ENCODE data around the gene ZNF428. TPM values are rescaled to one million over a fixed set of nuclear protein-coding genes. Genes with fewer than 3 reads are reported as not detected.
"Not testable (repeated sequence)": the region's sequence is repeated elsewhere in the genome, so short reads cannot be mapped to it uniquely, and the experiment has no call there.

ZNF428 gene
- total RNA-seq, 1 donor from 2014 or later = 114 TPM

GRCh38 chr19:43589277-43589676 is 30.2 kb downstream of the ZNF428 start:
- H3K4me3 Mint-ChIP-seq = no peak overlapping the region
- no peak overlapping the region for H3K27ac Mint-ChIP-seq (ENCODE audit: unreplicated experiment)
- TF ChIP-seq, protein P1, sequence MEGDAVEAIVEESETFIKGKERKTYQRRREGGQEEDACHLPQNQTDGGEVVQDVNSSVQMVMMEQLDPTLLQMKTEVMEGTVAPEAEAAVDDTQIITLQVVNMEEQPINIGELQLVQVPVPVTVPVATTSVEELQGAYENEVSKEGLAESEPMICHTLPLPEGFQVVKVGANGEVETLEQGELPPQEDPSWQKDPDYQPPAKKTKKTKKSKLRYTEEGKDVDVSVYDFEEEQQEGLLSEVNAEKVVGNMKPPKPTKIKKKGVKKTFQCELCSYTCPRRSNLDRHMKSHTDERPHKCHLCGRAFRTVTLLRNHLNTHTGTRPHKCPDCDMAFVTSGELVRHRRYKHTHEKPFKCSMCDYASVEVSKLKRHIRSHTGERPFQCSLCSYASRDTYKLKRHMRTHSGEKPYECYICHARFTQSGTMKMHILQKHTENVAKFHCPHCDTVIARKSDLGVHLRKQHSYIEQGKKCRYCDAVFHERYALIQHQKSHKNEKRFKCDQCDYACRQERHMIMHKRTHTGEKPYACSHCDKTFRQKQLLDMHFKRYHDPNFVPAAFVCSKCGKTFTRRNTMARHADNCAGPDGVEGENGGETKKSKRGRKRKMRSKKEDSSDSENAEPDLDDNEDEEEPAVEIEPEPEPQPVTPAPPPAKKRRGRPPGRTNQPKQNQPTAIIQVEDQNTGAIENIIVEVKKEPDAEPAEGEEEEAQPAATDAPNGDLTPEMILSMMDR (conservative IDR thresholded peaks at IDR 0.05) = no peak
- no peak for DNase-seq (ENCODE audit: low read depth, low spot score)
- no peaks in the 10 kb centered on the region for H3K9me3 Mint-ChIP-seq
- no peaks in the 10 kb centered on the region for H3K27me3 Mint-ChIP-seq (ENCODE audit: low read depth)
- peaks cover 10% of the 10 kb centered on the region for H3K36me3 Mint-ChIP-seq (ENCODE audit: low read depth)
- peaks cover 12% of the 10 kb centered on the region for H3K4me1 Mint-ChIP-seq

- H3K9me3 Mint-ChIP-seq; H3K27me3 Mint-ChIP-seq (ENCODE audit: low read depth); H3K36me3 Mint-ChIP-seq (ENCODE audit: low read depth): not testable (repeated sequence)
These were observed 32.4 kb downstream of the ZNF428 start for GRCh38 chr19:43587029-43587428.

DNA sequence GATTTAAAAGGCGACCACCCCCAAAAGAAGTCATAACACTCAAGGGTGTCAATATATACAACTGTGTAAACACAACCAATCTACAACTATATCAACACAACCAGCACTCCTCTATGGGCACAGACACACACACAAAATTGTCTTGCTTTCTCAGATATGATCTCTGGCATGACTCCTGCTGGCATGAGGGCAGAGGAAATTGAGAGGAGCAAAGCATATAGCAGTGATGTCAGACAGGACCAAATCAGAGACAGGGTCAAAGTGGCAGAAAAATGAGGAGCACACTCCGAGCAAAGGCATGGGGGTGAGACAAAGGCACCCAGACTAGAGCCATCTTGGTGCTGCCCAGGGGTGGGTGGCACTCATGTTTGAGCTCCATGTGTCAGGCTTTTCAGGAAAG is 33.1 kb downstream of the ZNF428 start:
- H3K9me3 Mint-ChIP-seq = no peaks in the 10 kb centered on the region
- H3K4me3 Mint-ChIP-seq = no peak overlapping the region
- H3K36me3 Mint-ChIP-seq (ENCODE audit: low read depth) = peaks cover 8% of the 10 kb centered on the region
- TF ChIP-seq, protein P1 (conservative IDR thresholded peaks at IDR 0.05) = no peak
- H3K27me3 Mint-ChIP-seq (ENCODE audit: low read depth) = no peaks in the 10 kb centered on the region
- no peak overlapping the region for H3K27ac Mint-ChIP-seq (ENCODE audit: unreplicated experiment)
- no peak for DNase-seq (ENCODE audit: low read depth, low spot score)
- H3K4me1 Mint-ChIP-seq = peaks cover 18% of the 10 kb centered on the region

More at GRCh38 chr19:43587029-43587428, 32.4 kb downstream of the ZNF428 start:
- DNase-seq (ENCODE audit: low read depth, low spot score); H3K4me3 Mint-ChIP-seq; H3K27ac Mint-ChIP-seq (ENCODE audit: unreplicated experiment): not testable (repeated sequence)
- H3K4me1 Mint-ChIP-seq = peaks cover 11% of the 10 kb centered on the region

- TF ChIP-seq, protein P1 (conservative IDR thresholded peaks at IDR 0.05) = no peak
- H3K36me3 Mint-ChIP-seq (ENCODE audit: low read depth) = peaks cover 8% of the 10 kb centered on the region
These were observed 34.9 kb downstream of the ZNF428 start for GRCh38 chr19:43584484-43584883.

GRCh38 chr19:43582495-43582894 is 36.9 kb downstream of the ZNF428 start:
- Mint-ChIP-seq H3K4me1 (peaks cover 40% of the 10 kb centered on the region), H3K27ac (ENCODE audit: unreplicated experiment) (no peak overlapping the region), H3K36me3 (ENCODE audit: low read depth) (peaks cover 5% of the 10 kb centered on the region), H3K27me3 (ENCODE audit: low read depth) (no peaks in the 10 kb centered on the region), H3K9me3 (no peaks in the 10 kb centered on the region), H3K4me3 (peak overlapping the region; percentile 74)
- no peak for DNase-seq (ENCODE audit: low read depth, low spot score)
- TF ChIP-seq, protein P1 (conservative IDR thresholded peaks at IDR 0.05) = no peak

More at GRCh38 chr19:43584484-43584883, 34.9 kb downstream of the ZNF428 start:
- Mint-ChIP-seq H3K27me3 (ENCODE audit: low read depth) (no peaks in the 10 kb centered on the region), H3K27ac (ENCODE audit: unreplicated experiment) (peak overlapping the region; percentile 91), H3K4me1 (peaks cover 32% of the 10 kb centered on the region), H3K4me3 (peak overlapping the region; percentile 25), H3K9me3 (no peaks in the 10 kb centered on the region)
- no peak for DNase-seq (ENCODE audit: low read depth, low spot score)

DNA sequence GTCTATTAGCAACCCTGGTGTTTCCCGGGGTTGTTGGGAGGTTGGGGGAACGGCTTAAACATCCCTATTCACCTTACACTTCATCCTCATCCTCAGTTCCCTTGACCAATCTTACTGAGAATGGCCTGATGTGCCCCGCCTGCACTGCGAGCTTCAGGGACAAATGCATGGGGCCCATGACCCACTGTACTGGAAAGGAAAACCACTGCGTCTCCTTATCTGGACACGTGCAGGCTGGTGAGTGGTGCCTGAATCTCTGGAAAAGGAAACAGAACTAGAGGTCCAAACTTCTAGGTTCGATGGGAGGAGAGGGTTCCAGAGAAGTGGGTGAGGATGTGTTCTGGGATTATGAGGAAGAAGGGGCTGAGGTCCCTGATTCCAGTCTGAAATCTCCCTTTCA is 38.0 kb downstream of the ZNF428 start:
- no peak for DNase-seq (ENCODE audit: low read depth, low spot score)
- H3K4me1 Mint-ChIP-seq = peaks cover 49% of the 10 kb centered on the region
- TF ChIP-seq, protein P1 (conservative IDR thresholded peaks at IDR 0.05) = no peak
- H3K27me3 Mint-ChIP-seq (ENCODE audit: low read depth) = no peaks in the 10 kb centered on the region
- H3K36me3 Mint-ChIP-seq (ENCODE audit: low read depth) = peaks cover 3% of the 10 kb centered on the region
- H3K9me3 Mint-ChIP-seq = no peaks in the 10 kb centered on the region
- H3K27ac Mint-ChIP-seq (ENCODE audit: unreplicated experiment) = peak overlapping the region; percentile 95
- H3K4me3 Mint-ChIP-seq = peak overlapping the region; percentile 96
